ENCODE data around the gene XYLT2.

Gene XYLT2

DNA sequence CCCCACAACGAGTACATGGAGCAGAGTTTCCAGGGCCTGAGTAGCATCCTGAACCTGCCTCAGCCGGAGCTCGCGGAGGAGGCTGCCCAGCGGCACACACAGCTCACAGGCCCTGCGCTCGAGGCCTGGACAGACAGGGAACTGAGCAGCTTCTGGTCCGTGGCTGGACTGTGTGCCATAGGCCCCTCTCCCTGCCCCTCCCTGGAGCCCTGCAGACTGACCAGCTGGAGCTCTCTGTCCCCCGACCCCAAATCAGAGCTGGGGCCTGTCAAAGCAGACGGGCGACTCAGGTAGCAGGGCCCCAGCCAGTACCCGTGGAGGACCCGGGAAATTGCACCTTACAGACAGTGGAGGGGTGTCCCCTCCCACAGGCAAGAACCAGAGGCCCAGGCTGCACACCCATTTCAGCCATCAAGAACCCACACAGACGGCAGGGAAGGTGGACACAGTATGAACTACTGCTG is 14.1 kb downstream of the XYLT2 start:
- Histone ChIP-seq H3K27ac (replicated peaks) (no peak overlapping the region), H3K27me3 (ENCODE audit: insufficient read depth, poor library complexity, severe bottlenecking) (no peaks in the 10 kb centered on the region), H3K4me3 (replicated peaks; ENCODE audit: insufficient read depth, low read length) (no peak overlapping the region)
- no peak for DNase-seq (ENCODE audit: low read depth in 1 of 2, low spot score in 1 of 2)
- TF ChIP-seq, protein P1, sequence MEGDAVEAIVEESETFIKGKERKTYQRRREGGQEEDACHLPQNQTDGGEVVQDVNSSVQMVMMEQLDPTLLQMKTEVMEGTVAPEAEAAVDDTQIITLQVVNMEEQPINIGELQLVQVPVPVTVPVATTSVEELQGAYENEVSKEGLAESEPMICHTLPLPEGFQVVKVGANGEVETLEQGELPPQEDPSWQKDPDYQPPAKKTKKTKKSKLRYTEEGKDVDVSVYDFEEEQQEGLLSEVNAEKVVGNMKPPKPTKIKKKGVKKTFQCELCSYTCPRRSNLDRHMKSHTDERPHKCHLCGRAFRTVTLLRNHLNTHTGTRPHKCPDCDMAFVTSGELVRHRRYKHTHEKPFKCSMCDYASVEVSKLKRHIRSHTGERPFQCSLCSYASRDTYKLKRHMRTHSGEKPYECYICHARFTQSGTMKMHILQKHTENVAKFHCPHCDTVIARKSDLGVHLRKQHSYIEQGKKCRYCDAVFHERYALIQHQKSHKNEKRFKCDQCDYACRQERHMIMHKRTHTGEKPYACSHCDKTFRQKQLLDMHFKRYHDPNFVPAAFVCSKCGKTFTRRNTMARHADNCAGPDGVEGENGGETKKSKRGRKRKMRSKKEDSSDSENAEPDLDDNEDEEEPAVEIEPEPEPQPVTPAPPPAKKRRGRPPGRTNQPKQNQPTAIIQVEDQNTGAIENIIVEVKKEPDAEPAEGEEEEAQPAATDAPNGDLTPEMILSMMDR (IDR thresholded peaks at IDR 0.05; ENCODE audit: insufficient read depth, low read length): no peak
- 0 out of 2 replicates have a peak, but pooled peaks have one; percentile 16 for TF ChIP-seq POLR2AphosphoS5 (IDR thresholded peaks at IDR 0.05; ENCODE audit: low read depth)

DNA sequence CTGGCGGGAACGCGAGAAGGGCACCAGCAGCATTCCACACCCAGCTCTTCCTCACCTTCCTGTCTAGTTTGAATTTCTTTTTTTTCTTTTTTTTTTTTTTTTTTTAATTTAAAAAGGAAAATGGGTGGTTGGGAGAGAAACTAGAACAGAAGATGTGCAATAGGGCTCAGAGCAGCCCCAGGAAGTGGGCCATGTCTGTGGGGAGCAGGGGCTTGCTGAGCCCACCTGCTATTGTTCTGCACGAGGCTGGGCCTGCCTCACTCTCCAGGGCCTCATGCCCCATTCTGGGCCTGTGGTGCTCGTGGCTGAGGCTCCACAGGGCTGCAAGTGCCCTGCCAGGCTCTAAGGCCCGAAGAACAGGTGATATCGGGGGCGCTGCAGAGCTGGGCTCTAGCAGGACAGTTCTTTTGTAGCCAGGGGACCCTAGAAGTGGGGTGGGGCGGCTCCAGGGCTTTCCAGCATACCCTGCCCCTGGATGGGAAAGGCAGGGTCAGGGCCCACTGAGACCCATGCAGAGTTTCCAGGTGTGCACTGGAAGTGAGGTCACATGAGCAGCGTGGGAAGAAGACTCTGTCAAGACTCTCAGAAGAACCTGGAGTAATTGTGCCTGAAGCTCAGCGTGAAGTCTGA is 14.7 kb downstream of the XYLT2 start:
- DNase-seq (ENCODE audit: low read depth in 1 of 2, low spot score in 1 of 2): no peak
- no peak for TF ChIP-seq POLR2AphosphoS5 (IDR thresholded peaks at IDR 0.05; ENCODE audit: low read depth)
- no peak for TF ChIP-seq GABPA (IDR thresholded peaks at IDR 0.05; ENCODE audit: low read depth)
- H3K27ac ChIP-seq (replicated peaks): no peak overlapping the region
- no peaks in the 10 kb centered on the region for H3K27me3 ChIP-seq (ENCODE audit: insufficient read depth, poor library complexity, severe bottlenecking)
- no peak overlapping the region for H3K4me3 ChIP-seq (replicated peaks; ENCODE audit: insufficient read depth, low read length)

DNA sequence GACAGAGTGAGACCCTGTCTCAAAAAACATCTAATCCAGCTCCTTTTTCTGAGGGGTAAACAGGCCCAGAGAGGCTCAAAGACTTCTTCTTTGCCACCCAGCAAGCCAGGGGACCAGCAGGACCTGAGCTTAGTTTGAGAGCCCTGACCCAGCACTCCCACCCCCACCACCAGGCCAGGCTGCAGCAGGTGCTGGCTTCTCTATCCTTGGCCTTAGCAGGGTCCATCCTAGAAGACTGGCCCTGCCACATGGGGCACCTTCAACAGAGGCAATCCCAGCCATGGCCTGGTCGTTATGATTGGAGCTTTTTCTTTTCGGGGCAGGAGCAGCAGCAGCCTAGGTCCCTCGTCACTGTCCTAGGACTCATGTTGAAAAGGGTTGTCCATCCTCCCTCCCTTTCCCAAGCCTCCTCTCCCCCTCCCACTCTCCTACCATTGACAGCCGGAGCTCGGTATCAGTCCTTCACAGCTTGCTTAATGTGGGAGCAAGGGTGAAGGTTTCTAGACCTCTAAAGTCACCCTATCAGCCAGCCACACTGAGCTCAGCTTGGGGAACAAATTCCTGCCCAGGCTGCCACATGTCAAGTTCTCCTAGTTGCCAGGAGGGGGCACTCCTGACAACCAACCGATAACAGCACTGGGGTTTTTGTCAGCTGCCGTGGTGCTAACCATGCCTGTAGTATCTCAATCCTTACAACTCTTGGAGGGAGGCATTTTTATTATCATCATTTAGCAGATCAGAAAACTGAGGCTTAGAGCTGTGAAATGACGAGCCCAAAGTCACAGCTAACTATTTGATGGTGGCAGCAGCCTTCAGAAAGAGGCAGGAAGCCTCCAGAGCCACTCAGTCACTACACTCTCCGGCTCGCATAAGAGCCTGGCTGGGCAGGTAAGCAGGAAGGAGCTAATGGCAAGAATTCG is 15.9 kb downstream of the XYLT2 start:
- no peak overlapping the region for H3K4me3 ChIP-seq (replicated peaks; ENCODE audit: insufficient read depth, low read length)
- DNase-seq (ENCODE audit: low read depth in 1 of 2, low spot score in 1 of 2): peak; percentile 38 to 74
- TF ChIP-seq, protein P1 (IDR thresholded peaks at IDR 0.05; ENCODE audit: insufficient read depth, low read length): peak; percentile 77
- no peak for TF ChIP-seq POLR2AphosphoS5 (IDR thresholded peaks at IDR 0.05; ENCODE audit: low read depth)
- no peaks in the 10 kb centered on the region for H3K27me3 ChIP-seq (ENCODE audit: insufficient read depth, poor library complexity, severe bottlenecking)
- H3K27ac ChIP-seq (replicated peaks): no peak overlapping the region

DNA sequence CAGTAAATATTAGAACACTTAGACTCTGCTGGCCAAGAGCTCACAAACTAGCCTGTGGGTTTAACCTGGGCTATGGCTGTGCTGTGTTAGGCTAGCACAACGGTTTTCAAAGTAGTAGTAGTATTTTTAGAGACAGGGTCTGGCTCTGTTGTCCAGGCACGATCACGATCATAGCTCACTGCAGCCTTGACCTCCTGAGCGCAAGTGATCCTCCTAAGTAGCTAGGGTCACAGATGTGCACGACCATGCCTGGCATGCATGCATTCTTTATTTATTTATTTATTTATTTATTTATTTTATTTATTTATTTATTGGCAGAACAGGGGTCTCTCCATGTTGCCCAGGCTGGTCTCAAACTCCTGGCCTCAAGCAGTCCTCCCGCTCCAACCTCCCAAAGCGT is 16.7 kb downstream of the XYLT2 start:
- no peak overlapping the region for H3K27ac ChIP-seq (replicated peaks)
- no peak overlapping the region for H3K4me3 ChIP-seq (replicated peaks; ENCODE audit: insufficient read depth, low read length)
- DNase-seq (ENCODE audit: low read depth in 1 of 2, low spot score in 1 of 2): no peak
- no peak for TF ChIP-seq GABPA (IDR thresholded peaks at IDR 0.05; ENCODE audit: low read depth)
- TF ChIP-seq, protein P1 (IDR thresholded peaks at IDR 0.05; ENCODE audit: insufficient read depth, low read length): no peak
- TF ChIP-seq POLR2AphosphoS5 (IDR thresholded peaks at IDR 0.05; ENCODE audit: low read depth): no peak
- TF ChIP-seq, protein P2, sequence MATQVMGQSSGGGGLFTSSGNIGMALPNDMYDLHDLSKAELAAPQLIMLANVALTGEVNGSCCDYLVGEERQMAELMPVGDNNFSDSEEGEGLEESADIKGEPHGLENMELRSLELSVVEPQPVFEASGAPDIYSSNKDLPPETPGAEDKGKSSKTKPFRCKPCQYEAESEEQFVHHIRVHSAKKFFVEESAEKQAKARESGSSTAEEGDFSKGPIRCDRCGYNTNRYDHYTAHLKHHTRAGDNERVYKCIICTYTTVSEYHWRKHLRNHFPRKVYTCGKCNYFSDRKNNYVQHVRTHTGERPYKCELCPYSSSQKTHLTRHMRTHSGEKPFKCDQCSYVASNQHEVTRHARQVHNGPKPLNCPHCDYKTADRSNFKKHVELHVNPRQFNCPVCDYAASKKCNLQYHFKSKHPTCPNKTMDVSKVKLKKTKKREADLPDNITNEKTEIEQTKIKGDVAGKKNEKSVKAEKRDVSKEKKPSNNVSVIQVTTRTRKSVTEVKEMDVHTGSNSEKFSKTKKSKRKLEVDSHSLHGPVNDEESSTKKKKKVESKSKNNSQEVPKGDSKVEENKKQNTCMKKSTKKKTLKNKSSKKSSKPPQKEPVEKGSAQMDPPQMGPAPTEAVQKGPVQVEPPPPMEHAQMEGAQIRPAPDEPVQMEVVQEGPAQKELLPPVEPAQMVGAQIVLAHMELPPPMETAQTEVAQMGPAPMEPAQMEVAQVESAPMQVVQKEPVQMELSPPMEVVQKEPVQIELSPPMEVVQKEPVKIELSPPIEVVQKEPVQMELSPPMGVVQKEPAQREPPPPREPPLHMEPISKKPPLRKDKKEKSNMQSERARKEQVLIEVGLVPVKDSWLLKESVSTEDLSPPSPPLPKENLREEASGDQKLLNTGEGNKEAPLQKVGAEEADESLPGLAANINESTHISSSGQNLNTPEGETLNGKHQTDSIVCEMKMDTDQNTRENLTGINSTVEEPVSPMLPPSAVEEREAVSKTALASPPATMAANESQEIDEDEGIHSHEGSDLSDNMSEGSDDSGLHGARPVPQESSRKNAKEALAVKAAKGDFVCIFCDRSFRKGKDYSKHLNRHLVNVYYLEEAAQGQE (IDR thresholded peaks at IDR 0.05; ENCODE audit: insufficient replicate concordance, low read depth): no peak
- H3K27me3 ChIP-seq (ENCODE audit: insufficient read depth, poor library complexity, severe bottlenecking): no peaks in the 10 kb centered on the region

Data from HL-60 (cell line).